H9 (cell line): ENCODE results near the gene TAF1. TPM values are rescaled to one million over a fixed set of nuclear protein-coding genes. Genes with fewer than 3 reads are reported as not detected.

ENCODE experiments used
- DNase-seq: peaks from one replicate; pipeline ENCODE4 v3.0.0-alpha.2; 2017
- H2AFZ ChIP-seq: one replicate; pipeline ENCODE4 v1.6.1; 2013; ENCODE audit warnings: mild to moderate bottlenecking, low read length, control low read depth, moderate library complexity
- H2AK5ac ChIP-seq: 2 replicates; pipeline ENCODE4 v1.6.1; 2013; ENCODE audit warnings: low read length, control low read depth, mixed read lengths; ENCODE audit not compliant: insufficient read length
- H2BK120ac ChIP-seq: one replicate; pipeline ENCODE4 v1.6.1; 2013; ENCODE audit warnings: low read depth, mild to moderate bottlenecking, low read length, control low read depth, inconsistent platforms; ENCODE audit not compliant: poor library complexity, severe bottlenecking
- H2BK12ac ChIP-seq: 2 replicates; pipeline ENCODE4 v1.6.1; 2013; ENCODE audit warnings: low read length, control low read depth, mixed read lengths, low read depth; ENCODE audit not compliant: insufficient read length
- H2BK15ac ChIP-seq: 2 replicates; pipeline ENCODE4 v1.6.1; 2013; ENCODE audit warnings: low read depth, low read length, control low read depth
- H2BK20ac ChIP-seq: one replicate; pipeline ENCODE4 v1.6.1; 2013; ENCODE audit warnings: low read depth, mild to moderate bottlenecking, low read length, control low read depth, inconsistent platforms; ENCODE audit not compliant: poor library complexity, severe bottlenecking
- H2BK5ac ChIP-seq: 2 replicates; pipeline ENCODE4 v1.6.1; 2013; ENCODE audit warnings: low read length, control low read depth, mixed read lengths; ENCODE audit not compliant: insufficient read length
- H3K14ac ChIP-seq: 2 replicates; pipeline ENCODE4 v1.6.1; 2013; ENCODE audit warnings: low read length, control low read depth; ENCODE audit not compliant: insufficient read depth
- H3K18ac ChIP-seq: 2 replicates; pipeline ENCODE4 v1.6.1; 2013; ENCODE audit warnings: low read depth, mild to moderate bottlenecking, mixed read lengths, low read length, control low read depth; ENCODE audit not compliant: insufficient read length
- H3K23ac ChIP-seq: 2 replicates; pipeline ENCODE4 v1.6.1; 2013; ENCODE audit warnings: low read length, control low read depth, mixed read lengths, low read depth; ENCODE audit not compliant: insufficient read length
- H3K23me2 ChIP-seq: 2 replicates; pipeline ENCODE4 v1.6.1; 2013; ENCODE audit warnings: low read depth, mild to moderate bottlenecking, mixed read lengths, low read length, control low read depth; ENCODE audit not compliant: insufficient read length, poor library complexity, severe bottlenecking
- H3K27ac ChIP-seq: 2 replicates; pipeline ENCODE4 v1.5.1; 2013; ENCODE audit warnings: low read length, control low read depth, mixed read lengths, low read depth; ENCODE audit not compliant: insufficient read length
- H3K27me3 ChIP-seq: 2 replicates; pipeline ENCODE4 v1.6.1; 2013; ENCODE audit warnings: low read length, control low read depth, inconsistent platforms; ENCODE audit not compliant: insufficient read depth
- H3K4ac ChIP-seq: 2 replicates; pipeline ENCODE4 v1.6.1; 2013; ENCODE audit warnings: low read depth, mild to moderate bottlenecking, control low read depth, inconsistent platforms, low read length, moderate library complexity
- H3K4me1 ChIP-seq: 2 replicates; pipeline ENCODE4 v1.6.1; 2013; ENCODE audit warnings: low read length, control low read depth, inconsistent platforms; ENCODE audit not compliant: insufficient read depth
- H3K4me2 ChIP-seq: 2 replicates; pipeline ENCODE4 v1.6.1; 2013; ENCODE audit warnings: low read length, control low read depth, mixed read lengths; ENCODE audit not compliant: insufficient read length, insufficient read depth
- H3K56ac ChIP-seq: 2 replicates; pipeline ENCODE4 v1.6.1; 2013; ENCODE audit warnings: low read depth, mild to moderate bottlenecking, mixed read lengths, low read length, control low read depth; ENCODE audit not compliant: insufficient read length
- H3K79me1 ChIP-seq: 2 replicates; pipeline ENCODE4 v1.6.1; 2013; ENCODE audit warnings: low read depth, mild to moderate bottlenecking, moderate library complexity, low read length, control low read depth, inconsistent platforms; ENCODE audit not compliant: insufficient read depth, poor library complexity, severe bottlenecking
- H3K79me2 ChIP-seq: 2 replicates; pipeline ENCODE4 v1.6.1; 2013; ENCODE audit warnings: low read length, control low read depth, inconsistent platforms; ENCODE audit not compliant: insufficient read depth
- H3K9ac ChIP-seq: 2 replicates; pipeline ENCODE4 v1.6.1; 2013; ENCODE audit warnings: low read length, control low read depth, mixed read lengths; ENCODE audit not compliant: insufficient read length; ENCODE audit errors: extremely low read depth
- H3K9me3 ChIP-seq: one replicate; pipeline ENCODE4 v1.6.1; 2013; ENCODE audit warnings: low read depth, low read length, inconsistent platforms; ENCODE audit not compliant: control insufficient read depth
- H3T11ph ChIP-seq: one replicate; pipeline ENCODE4 v1.6.1; 2013; ENCODE audit warnings: mild to moderate bottlenecking, low read length, control low read depth, inconsistent platforms
- H4K20me1 ChIP-seq: one replicate; pipeline ENCODE4 v1.6.1; 2013; ENCODE audit not compliant: control insufficient read depth, insufficient read length, insufficient read depth
- H4K5ac ChIP-seq: 2 replicates; pipeline ENCODE4 v1.6.1; 2013; ENCODE audit warnings: low read depth, mild to moderate bottlenecking, mixed read lengths, low read length, control low read depth; ENCODE audit not compliant: insufficient read length
- H4K8ac ChIP-seq: replicated peaks from 2 replicates; pipeline ENCODE4 v1.6.1; 2013; ENCODE audit warnings: low read length, control low read depth, mixed read lengths, low read depth; ENCODE audit not compliant: insufficient read length
- H4K91ac ChIP-seq: 2 replicates; pipeline ENCODE4 v1.6.1; 2013; ENCODE audit warnings: low read depth, mild to moderate bottlenecking, moderate library complexity, mixed read lengths, low read length, control low read depth; ENCODE audit not compliant: insufficient read length
- H3K27ac Mint-ChIP-seq, 3 experiments: 2 replicates in 2 of 3; 3 replicates in 1 of 3; pipeline ENCODE4 v1.8.0; 2020 to 2021; ENCODE audit warnings: mixed read lengths in 3 of 3, mild to moderate bottlenecking in 1 of 3, moderate library complexity in 1 of 3
- H3K27me3 Mint-ChIP-seq: 2 replicates; pipeline ENCODE4 v1.8.0; 2021; ENCODE audit warnings: low read depth, mild to moderate bottlenecking, moderate library complexity, mixed read lengths
- H3K36me3 Mint-ChIP-seq, 3 experiments: 2 replicates in 2 of 3; 3 replicates in 1 of 3; pipeline ENCODE4 v1.8.0; 2020 to 2021; ENCODE audit warnings: low read depth in 3 of 3, mixed read lengths in 3 of 3; ENCODE audit not compliant: insufficient read depth in 1 of 3
- H3K4me1 Mint-ChIP-seq, 2 experiments: 2 replicates each; pipeline ENCODE4 v1.8.0; 2020; ENCODE audit warnings: mixed read lengths in 2 of 2
- H3K4me3 Mint-ChIP-seq, 2 experiments: 2 replicates in 1 of 2; 3 replicates in 1 of 2; pipeline ENCODE4 v1.8.0; 2020 to 2021; ENCODE audit warnings: mild to moderate bottlenecking in 2 of 2, mixed read lengths in 2 of 2, moderate library complexity in 1 of 2
- H3K9me3 Mint-ChIP-seq, 2 experiments: 2 replicates in 1 of 2; 3 replicates in 1 of 2; pipeline ENCODE4 v1.8.0; 2020; ENCODE audit warnings: mild to moderate bottlenecking in 2 of 2, mixed read lengths in 2 of 2, moderate library complexity in 1 of 2
- CTCF ChIP-seq: fragments of 200-600 bp; sonication (generic); conservative IDR thresholded peaks from 3 replicates; pipeline ENCODE4 v1.8.0; 2021; ENCODE audit warnings: antibody characterized with exemption, mild to moderate bottlenecking
- WGBS: extraction: QIAGEN DNeasy Blood & Tissue Kit; methylation state at CpG from one replicate; pipeline ENCODE4 v1.1.7; 2013; ENCODE audit warnings: missing lambda C conversion rate, low lambda C conversion rate, mixed read lengths; ENCODE audit not compliant: insufficient read length; ENCODE audit errors: extremely low coverage; 5-methylcytosine and 5-hydroxymethylcytosine counted together
- total RNA-seq: library from RNA; stranded (reverse); gene quantifications from 2 replicates; pipeline ENCODE4 v1.2.1, GENCODE V29; 2021

Gene TAF1
- total RNA-seq, 1 experiment from 2014 or later = 32.2 TPM

GRCh38 chrX:71320126-71320525 lies 46.0 kb upstream of the TAF1 start:
- Histone ChIP-seq H4K5ac (no peak overlapping the region), H3K56ac (no peak overlapping the region), H3K79me2 (no peaks in the 10 kb centered on the region), H3K79me1 (no peaks in the 10 kb centered on the region), H2BK15ac (no peak overlapping the region), H2BK5ac (no peak overlapping the region), H3K9ac (no peak overlapping the region), H2AK5ac (no peak overlapping the region), H2BK120ac (no peak overlapping the region), H3K23ac (no peak overlapping the region), H4K8ac (no peak overlapping the region), H2BK20ac (no peak overlapping the region), H4K91ac (no peak overlapping the region), H3T11ph (no peak overlapping the region), H3K23me2 (no peaks in the 10 kb centered on the region), H3K9me3 (peaks cover 6% of the 10 kb centered on the region), H3K14ac (no peak overlapping the region), H3K27ac (no peak overlapping the region), H3K18ac (no peak overlapping the region), H2BK12ac (no peak overlapping the region), H3K4ac (no peak overlapping the region), H2AFZ (no peak overlapping the region), H4K20me1 (no peaks in the 10 kb centered on the region), H3K4me2 (no peak overlapping the region), H3K27me3 (no peaks in the 10 kb centered on the region), H3K4me1 (no peaks in the 10 kb centered on the region)
- H3K4me1 Mint-ChIP-seq = no peaks in the 10 kb centered on the region
- peaks cover 43 to 48% of the 10 kb centered on the region in 2 experiments for H3K9me3 Mint-ChIP-seq
- DNase-seq = no peak
- peaks cover 15 to 25% (median 21%) of the 10 kb centered on the region in 3 experiments for H3K36me3 Mint-ChIP-seq
- H3K27me3 Mint-ChIP-seq = no peaks in the 10 kb centered on the region
- no peak overlapping the region for H3K4me3 Mint-ChIP-seq
- WGBS = no CpG with 5 or more reads among the region's 1 CpG
- no peak for TF ChIP-seq CTCF
- no peak overlapping the region for H3K27ac Mint-ChIP-seq
